Body of pancreas (tissue), 4 donors: Measurements from ENCODE around the gene SYTL5.

Source experiments
- CTCF ChIP-seq, 7 experiments: fragments of 450-650 bp in 4 of 7; fragments of 200-600 bp in 3 of 7; sonication (generic) in 3 of 7; IDR thresholded peaks; one replicate each; pipeline ENCODE4 v1.5.1; 2016 to 2019; ENCODE audit warnings: antibody characterized with exemption in 7 of 7
- POLR2A ChIP-seq, 3 donors: fragments of 450-650 bp; IDR thresholded peaks; one replicate each; pipeline ENCODE4 v1.6.1; 2016; ENCODE audit warnings: antibody characterized with exemption in 3 of 3, mild to moderate bottlenecking in 2 of 3

GRCh38 chrX:38089173-38089982 lies 83.0 kb downstream of the SYTL5 start:
- TF ChIP-seq POLR2A (IDR thresholded peaks at IDR 0.05) (no peak), CTCF (IDR thresholded peaks at IDR 0.05) (no peak)
